ENCODE results near the gene PSMD6.

PSMD6 gene

DNA sequence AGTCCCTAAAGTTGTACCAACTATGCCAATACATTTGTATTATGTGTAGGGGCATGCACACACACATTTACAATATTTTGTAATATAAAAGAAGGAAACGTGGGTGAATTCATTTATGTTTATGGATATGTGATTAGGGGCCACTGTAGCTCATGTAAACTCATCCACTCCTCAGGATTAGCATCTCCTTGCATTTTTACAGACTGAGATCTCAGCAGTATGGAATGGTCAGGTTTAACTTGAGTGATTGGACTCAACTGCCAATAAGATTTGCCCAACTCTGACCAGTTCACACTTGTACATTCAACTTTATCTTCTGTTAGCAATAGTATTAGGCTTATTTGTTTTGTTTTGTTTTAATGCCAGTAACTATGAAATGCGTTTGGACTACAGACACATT, 36.5 kb downstream of the PSMD6 start:
- peaks cover 51 to 80% (median 61%) of the 10 kb centered on the region in 5 donors for H3K36me3 ChIP-seq (ENCODE audit: control insufficient read depth in 5 of 5, insufficient read depth in 5 of 5, low read length in 5 of 5)

DNA sequence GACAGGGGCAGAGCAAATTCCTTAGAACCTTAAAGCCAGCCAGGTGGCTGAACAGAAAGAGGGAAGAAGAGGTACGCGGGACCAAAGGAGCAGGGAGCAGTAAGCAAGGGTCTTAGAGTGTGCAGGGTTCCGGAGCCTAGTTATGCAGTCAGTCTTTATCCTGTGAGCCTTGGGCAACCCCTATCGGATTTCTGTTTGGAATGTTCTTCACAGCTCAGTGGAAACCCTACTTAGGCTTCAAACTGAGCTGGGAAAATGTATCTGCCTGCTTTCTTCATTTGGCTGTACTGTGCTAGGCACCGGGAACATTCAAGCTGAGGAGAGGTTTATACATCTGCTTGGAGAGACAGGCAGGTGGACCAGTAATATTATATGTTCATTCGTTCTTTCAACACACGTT, 37.1 kb downstream of the PSMD6 start:
- no peak overlapping the region for H3K9ac ChIP-seq (ENCODE audit: low read length in 5 of 5)
- no peaks in the 10 kb centered on the region for H3K27me3 ChIP-seq (ENCODE audit: control insufficient read depth in 5 of 5, insufficient read depth in 4 of 5, low read length in 5 of 5)
- no peak overlapping the region for H3K4me3 ChIP-seq (ENCODE audit: low read depth in 1 of 5, low read length in 5 of 5)
- peaks cover 52 to 78% (median 62%) of the 10 kb centered on the region in 5 donors for H3K36me3 ChIP-seq (ENCODE audit: control insufficient read depth in 5 of 5, insufficient read depth in 5 of 5, low read length in 5 of 5)
- no peak overlapping the region for H3K27ac ChIP-seq (ENCODE audit: low read depth, low read length)
- no peaks in the 10 kb centered on the region for H3K9me3 ChIP-seq (ENCODE audit: control insufficient read depth in 5 of 5, low read length in 5 of 5)
- H3K4me1 ChIP-seq (ENCODE audit: control insufficient read depth in 5 of 5, insufficient read depth in 5 of 5, low read length in 5 of 5) = no peaks in the 10 kb centered on the region

More for the DNA sequence above, 36.5 kb downstream of the PSMD6 start:
- Histone ChIP-seq H3K4me1 (ENCODE audit: control insufficient read depth in 5 of 5, insufficient read depth in 5 of 5, low read length in 5 of 5) (no peaks in the 10 kb centered on the region), H3K27ac (ENCODE audit: low read depth, low read length) (no peak overlapping the region), H3K4me3 (ENCODE audit: low read depth in 1 of 5, low read length in 5 of 5) (no peak overlapping the region), H3K9ac (ENCODE audit: low read length in 5 of 5) (no peak overlapping the region), H3K27me3 (ENCODE audit: control insufficient read depth in 5 of 5, insufficient read depth in 4 of 5, low read length in 5 of 5) (no peaks in the 10 kb centered on the region), H3K9me3 (ENCODE audit: control insufficient read depth in 5 of 5, low read length in 5 of 5) (no peaks in the 10 kb centered on the region)

DNA sequence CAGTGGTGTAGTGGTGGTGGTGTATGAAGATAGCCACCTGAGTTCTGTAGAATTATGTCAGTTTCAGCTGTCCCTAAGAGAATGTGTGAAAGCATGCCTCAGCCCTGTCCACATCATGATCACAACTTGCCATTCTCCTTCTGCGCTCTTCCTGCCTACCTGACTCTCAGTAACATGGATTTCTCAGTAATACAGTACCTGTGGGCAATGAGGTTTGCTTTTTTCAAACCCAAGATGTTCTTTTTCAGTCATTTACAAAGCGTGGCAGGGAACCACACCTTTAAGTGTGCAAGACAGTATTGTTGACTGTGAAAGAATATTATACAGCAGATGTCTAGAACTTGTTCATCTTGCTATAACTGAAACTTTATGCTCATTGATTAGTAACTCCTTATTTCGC, 38.9 kb downstream of the PSMD6 start:
- Histone ChIP-seq H3K9me3 (ENCODE audit: control insufficient read depth in 5 of 5, low read length in 5 of 5) (no peaks in the 10 kb centered on the region), H3K9ac (ENCODE audit: low read length in 5 of 5) (no peak overlapping the region), H3K27me3 (ENCODE audit: control insufficient read depth in 5 of 5, insufficient read depth in 4 of 5, low read length in 5 of 5) (no peaks in the 10 kb centered on the region), H3K4me3 (ENCODE audit: low read depth in 1 of 5, low read length in 5 of 5) (no peak overlapping the region), H3K36me3 (ENCODE audit: control insufficient read depth in 5 of 5, insufficient read depth in 5 of 5, low read length in 5 of 5) (peaks cover 46 to 75% (median 61%) of the 10 kb centered on the region in 5 donors), H3K27ac (ENCODE audit: low read depth, low read length) (no peak overlapping the region), H3K4me1 (ENCODE audit: control insufficient read depth in 5 of 5, insufficient read depth in 5 of 5, low read length in 5 of 5) (no peaks in the 10 kb centered on the region)

DNA sequence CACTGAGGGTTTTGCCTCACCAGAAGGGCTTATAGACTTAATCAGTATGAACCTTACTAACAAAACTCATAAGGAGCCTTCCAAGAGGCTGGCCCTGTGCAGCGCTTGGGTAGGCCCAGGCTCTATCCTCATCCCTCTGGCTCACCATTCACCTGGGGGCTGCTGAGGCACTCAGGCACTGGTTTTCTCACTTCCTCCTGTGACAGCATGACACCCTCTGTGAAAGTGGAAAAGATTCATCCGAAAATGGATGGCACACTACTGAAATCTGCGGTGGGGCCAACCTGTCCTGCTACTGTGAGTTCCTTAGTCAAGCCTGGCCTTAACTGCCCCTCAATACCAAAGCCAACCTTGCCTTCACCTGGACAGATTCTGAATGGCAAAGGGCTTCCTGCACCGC, 41.3 kb downstream of the PSMD6 start:
- Histone ChIP-seq H3K27me3 (ENCODE audit: control insufficient read depth in 5 of 5, insufficient read depth in 4 of 5, low read length in 5 of 5) (no peaks in the 10 kb centered on the region), H3K9me3 (ENCODE audit: control insufficient read depth in 5 of 5, low read length in 5 of 5) (no peaks in the 10 kb centered on the region), H3K9ac (ENCODE audit: low read length in 5 of 5) (no peak overlapping the region), H3K27ac (ENCODE audit: low read depth, low read length) (no peak overlapping the region), H3K4me3 (ENCODE audit: low read depth in 1 of 5, low read length in 5 of 5) (no peak overlapping the region), H3K36me3 (ENCODE audit: control insufficient read depth in 5 of 5, insufficient read depth in 5 of 5, low read length in 5 of 5) (peaks cover 32 to 57% (median 43%) of the 10 kb centered on the region in 5 donors), H3K4me1 (ENCODE audit: control insufficient read depth in 5 of 5, insufficient read depth in 5 of 5, low read length in 5 of 5) (peaks cover 0 to 12% (median 4%) of the 10 kb centered on the region in 5 donors)

DNA sequence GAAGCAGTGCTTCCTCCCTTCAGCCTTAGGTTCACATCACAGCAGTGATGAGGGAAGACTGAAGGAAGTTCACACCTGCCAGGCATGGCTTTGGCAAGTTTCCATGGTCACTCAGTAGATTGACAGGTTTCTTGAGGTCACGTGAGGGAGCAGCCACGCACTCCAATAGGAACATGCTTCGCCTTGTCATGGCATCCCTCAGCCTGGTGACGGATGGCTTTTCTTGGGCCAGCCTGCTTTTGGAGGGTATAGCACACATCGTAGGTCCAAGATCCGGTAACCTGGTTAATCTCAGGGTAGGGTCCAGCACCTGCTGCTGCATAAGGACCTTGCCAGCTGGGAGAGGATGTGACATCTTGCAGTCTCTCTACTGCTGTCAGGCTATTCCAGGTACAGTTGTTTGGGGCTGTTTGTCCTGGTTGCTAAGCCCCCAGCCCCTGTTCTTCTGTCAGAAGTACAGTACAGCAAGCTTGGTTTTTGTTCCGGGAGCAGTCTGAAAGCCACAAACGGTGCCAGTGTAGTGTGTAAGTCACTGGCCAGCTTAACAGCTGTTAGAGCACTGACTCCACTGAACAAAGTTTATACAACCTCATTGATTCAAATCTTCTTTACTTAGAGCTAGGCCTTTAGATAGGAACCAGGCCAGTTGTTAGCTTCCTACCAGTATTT, 42.3 kb downstream of the PSMD6 start:
- Histone ChIP-seq H3K9me3 (ENCODE audit: control insufficient read depth in 5 of 5, low read length in 5 of 5) (no peaks in the 10 kb centered on the region), H3K4me3 (ENCODE audit: low read depth in 1 of 5, low read length in 5 of 5) (no peak overlapping the region), H3K36me3 (ENCODE audit: control insufficient read depth in 5 of 5, insufficient read depth in 5 of 5, low read length in 5 of 5) (peaks cover 29 to 50% (median 37%) of the 10 kb centered on the region in 5 donors), H3K9ac (ENCODE audit: low read length in 5 of 5) (peak overlapping the region in 1 of 5 donors; percentile 12), H3K27ac (ENCODE audit: low read depth, low read length) (no peak overlapping the region), H3K4me1 (ENCODE audit: control insufficient read depth in 5 of 5, insufficient read depth in 5 of 5, low read length in 5 of 5) (peaks cover 4 to 22% (median 14%) of the 10 kb centered on the region in 5 donors), H3K27me3 (ENCODE audit: control insufficient read depth in 5 of 5, insufficient read depth in 4 of 5, low read length in 5 of 5) (no peaks in the 10 kb centered on the region)

DNA sequence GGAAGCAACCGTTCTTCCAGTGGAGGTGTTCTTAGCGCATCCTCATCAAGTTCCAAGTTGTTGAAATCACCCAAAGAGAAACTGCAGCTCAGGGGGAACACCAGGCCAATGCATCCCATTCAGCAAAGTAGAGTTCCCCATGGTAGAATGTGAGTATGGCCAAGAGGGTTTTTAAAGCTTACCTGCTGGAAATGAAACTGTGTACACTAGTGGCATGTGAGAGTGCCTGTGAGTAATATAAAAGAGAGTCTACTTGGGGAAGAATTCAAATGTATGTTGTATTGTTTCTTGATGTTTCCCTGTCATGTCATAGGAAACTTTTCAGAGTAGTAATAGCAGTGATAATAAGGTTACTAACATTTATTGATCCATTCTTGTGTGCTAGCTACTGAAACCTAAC, 43.3 kb downstream of the PSMD6 start:
- Histone ChIP-seq H3K27me3 (ENCODE audit: control insufficient read depth in 5 of 5, insufficient read depth in 4 of 5, low read length in 5 of 5) (no peaks in the 10 kb centered on the region), H3K27ac (ENCODE audit: low read depth, low read length) (no peak overlapping the region), H3K9me3 (ENCODE audit: control insufficient read depth in 5 of 5, low read length in 5 of 5) (no peaks in the 10 kb centered on the region), H3K36me3 (ENCODE audit: control insufficient read depth in 5 of 5, insufficient read depth in 5 of 5, low read length in 5 of 5) (peaks cover 23 to 42% (median 31%) of the 10 kb centered on the region in 5 donors), H3K4me1 (ENCODE audit: control insufficient read depth in 5 of 5, insufficient read depth in 5 of 5, low read length in 5 of 5) (peaks cover 7 to 28% (median 21%) of the 10 kb centered on the region in 5 donors), H3K9ac (ENCODE audit: low read length in 5 of 5) (no peak overlapping the region), H3K4me3 (ENCODE audit: low read depth in 1 of 5, low read length in 5 of 5) (no peak overlapping the region)

DNA sequence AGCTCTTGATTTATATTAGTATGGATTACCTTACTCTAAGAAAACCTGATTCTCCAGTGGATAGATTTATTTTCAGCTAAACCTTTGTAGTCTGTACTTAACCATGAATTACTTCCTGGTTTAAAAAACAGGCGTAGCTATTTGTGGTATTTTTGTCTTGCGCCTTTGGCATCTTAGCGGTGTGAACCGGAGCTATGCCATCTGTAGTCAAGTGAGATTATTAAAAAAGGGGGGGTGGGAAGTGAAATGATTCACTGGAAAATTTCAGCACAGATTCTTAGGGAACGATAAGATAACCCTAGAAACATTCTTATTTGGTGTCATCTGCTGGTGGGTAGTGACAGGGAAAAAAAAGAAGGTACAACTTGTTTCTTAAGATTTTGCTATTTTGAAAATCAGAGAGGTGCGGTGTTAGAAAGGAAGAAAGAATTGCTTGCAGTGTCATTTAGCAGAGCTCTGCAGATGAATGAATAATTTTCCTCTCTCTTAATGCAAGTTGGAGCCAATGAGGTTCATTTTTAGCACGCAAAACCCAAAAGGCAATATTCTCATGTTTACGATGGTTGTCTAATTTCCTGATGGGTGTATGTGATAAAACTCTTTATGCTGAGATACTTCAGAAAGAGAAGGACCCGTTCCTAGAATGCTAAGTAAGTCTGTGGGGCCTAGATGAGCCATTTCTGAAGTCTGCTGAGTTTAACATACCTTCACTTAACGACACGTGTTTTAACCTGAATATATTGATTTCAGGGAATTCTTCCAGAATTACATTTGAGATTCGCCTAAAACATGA, 44.0 kb downstream of the PSMD6 start:
- Histone ChIP-seq H3K27me3 (ENCODE audit: control insufficient read depth in 5 of 5, insufficient read depth in 4 of 5, low read length in 5 of 5) (no peaks in the 10 kb centered on the region), H3K4me1 (ENCODE audit: control insufficient read depth in 5 of 5, insufficient read depth in 5 of 5, low read length in 5 of 5) (peaks cover 7 to 28% (median 21%) of the 10 kb centered on the region in 5 donors), H3K4me3 (ENCODE audit: low read depth in 1 of 5, low read length in 5 of 5) (no peak overlapping the region), H3K27ac (ENCODE audit: low read depth, low read length) (no peak overlapping the region), H3K9me3 (ENCODE audit: control insufficient read depth in 5 of 5, low read length in 5 of 5) (no peaks in the 10 kb centered on the region), H3K9ac (ENCODE audit: low read length in 5 of 5) (no peak overlapping the region), H3K36me3 (ENCODE audit: control insufficient read depth in 5 of 5, insufficient read depth in 5 of 5, low read length in 5 of 5) (peaks cover 19 to 36% (median 30%) of the 10 kb centered on the region in 5 donors)

DNA sequence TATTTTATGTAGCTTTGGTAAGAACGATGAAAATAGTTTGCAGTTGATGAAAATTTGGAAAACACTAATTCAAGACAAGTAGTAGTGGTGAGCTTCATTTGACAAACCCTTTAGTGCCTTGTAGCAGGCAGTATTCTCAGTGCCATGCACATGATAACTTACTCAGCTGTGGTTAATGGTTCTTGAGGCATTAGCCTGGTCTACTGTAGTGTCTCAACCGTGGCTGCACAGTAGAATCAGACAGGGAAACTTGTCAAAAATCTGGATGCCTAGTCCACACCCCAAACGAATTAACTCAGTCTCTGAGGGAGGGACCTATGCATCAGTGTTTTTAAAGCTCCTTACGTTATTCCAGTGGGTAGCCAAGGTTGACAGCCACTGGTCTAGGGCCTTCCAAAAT, 45.4 kb downstream of the PSMD6 start:
- Histone ChIP-seq H3K27ac (ENCODE audit: low read depth, low read length) (no peak overlapping the region), H3K4me1 (ENCODE audit: control insufficient read depth in 5 of 5, insufficient read depth in 5 of 5, low read length in 5 of 5) (peaks cover 7 to 28% (median 21%) of the 10 kb centered on the region in 5 donors), H3K9me3 (ENCODE audit: control insufficient read depth in 5 of 5, low read length in 5 of 5) (no peaks in the 10 kb centered on the region), H3K36me3 (ENCODE audit: control insufficient read depth in 5 of 5, insufficient read depth in 5 of 5, low read length in 5 of 5) (peaks cover 17 to 37% (median 31%) of the 10 kb centered on the region in 5 donors), H3K4me3 (ENCODE audit: low read depth in 1 of 5, low read length in 5 of 5) (no peak overlapping the region), H3K9ac (ENCODE audit: low read length in 5 of 5) (no peak overlapping the region), H3K27me3 (ENCODE audit: control insufficient read depth in 5 of 5, insufficient read depth in 4 of 5, low read length in 5 of 5) (no peaks in the 10 kb centered on the region)

DNA sequence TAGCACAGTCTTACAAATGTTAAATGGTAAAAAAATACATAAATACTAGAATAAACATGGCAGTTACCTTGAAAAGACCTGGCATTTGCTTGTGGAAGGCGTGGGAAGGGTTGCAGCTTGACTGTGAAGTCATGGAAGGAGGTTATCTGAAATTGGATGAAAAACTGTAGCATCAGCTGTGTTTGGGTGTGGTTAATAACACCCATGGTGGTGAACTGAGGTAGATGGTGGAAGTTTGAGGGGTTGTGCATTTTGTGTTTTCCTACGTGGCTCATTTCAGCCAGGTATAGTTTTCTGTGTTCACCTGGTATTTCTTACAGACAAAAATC, 46.5 kb downstream of the PSMD6 start:
- Histone ChIP-seq H3K9ac (ENCODE audit: low read length in 5 of 5) (no peak overlapping the region), H3K27me3 (ENCODE audit: control insufficient read depth in 5 of 5, insufficient read depth in 4 of 5, low read length in 5 of 5) (no peaks in the 10 kb centered on the region), H3K4me1 (ENCODE audit: control insufficient read depth in 5 of 5, insufficient read depth in 5 of 5, low read length in 5 of 5) (peaks cover 7 to 32% (median 21%) of the 10 kb centered on the region in 5 donors), H3K9me3 (ENCODE audit: control insufficient read depth in 5 of 5, low read length in 5 of 5) (no peaks in the 10 kb centered on the region), H3K4me3 (ENCODE audit: low read depth in 1 of 5, low read length in 5 of 5) (peak overlapping the region in 1 of 5 donors; percentile 28), H3K27ac (ENCODE audit: low read depth, low read length) (peak overlapping the region; percentile 34), H3K36me3 (ENCODE audit: control insufficient read depth in 5 of 5, insufficient read depth in 5 of 5, low read length in 5 of 5) (peaks cover 14 to 26% (median 22%) of the 10 kb centered on the region in 5 donors)

DNA sequence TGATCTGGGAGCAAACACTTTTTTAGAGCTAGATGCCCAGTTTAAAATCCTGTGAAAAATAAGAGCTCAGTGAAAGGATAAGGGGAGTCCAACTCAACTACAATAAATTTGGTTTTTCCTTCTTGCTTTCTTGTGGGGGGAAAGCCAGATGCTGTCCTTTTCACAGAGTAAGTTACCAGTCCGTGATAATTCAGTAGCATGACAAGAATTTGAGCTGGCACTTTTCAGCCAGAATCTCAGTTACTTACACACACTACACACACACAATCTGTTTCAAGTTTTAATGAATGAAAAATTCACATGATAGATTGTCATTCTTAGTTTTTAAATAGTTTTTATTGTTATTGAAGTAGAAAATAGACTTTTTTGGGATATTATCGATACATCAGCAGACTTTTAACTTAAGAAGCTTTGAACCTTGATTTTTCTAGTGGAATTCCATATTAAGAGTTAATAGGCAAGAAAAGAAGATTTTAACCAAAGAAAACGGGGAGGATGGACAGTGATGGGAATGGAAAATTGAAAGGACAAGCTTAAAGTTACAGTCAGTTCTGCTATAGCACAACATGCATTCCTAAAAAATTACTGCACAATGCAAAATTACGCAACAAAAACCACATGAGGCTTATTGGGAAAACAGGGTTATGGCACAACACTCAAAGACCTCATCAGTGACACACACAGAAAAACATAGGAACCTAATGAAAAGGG, 47.0 kb downstream of the PSMD6 start:
- peak overlapping the region; percentile 34 for H3K27ac ChIP-seq (ENCODE audit: low read depth, low read length)
- peaks cover 9 to 23% (median 18%) of the 10 kb centered on the region in 5 donors for H3K36me3 ChIP-seq (ENCODE audit: control insufficient read depth in 5 of 5, insufficient read depth in 5 of 5, low read length in 5 of 5)
- H3K4me3 ChIP-seq (ENCODE audit: low read depth in 1 of 5, low read length in 5 of 5) = peak overlapping the region in 1 of 5 donors; percentile 28
- H3K4me1 ChIP-seq (ENCODE audit: control insufficient read depth in 5 of 5, insufficient read depth in 5 of 5, low read length in 5 of 5) = peaks cover 7 to 34% (median 24%) of the 10 kb centered on the region in 5 donors
- no peak overlapping the region for H3K9ac ChIP-seq (ENCODE audit: low read length in 5 of 5)
- no peaks in the 10 kb centered on the region for H3K9me3 ChIP-seq (ENCODE audit: control insufficient read depth in 5 of 5, low read length in 5 of 5)
- no peaks in the 10 kb centered on the region for H3K27me3 ChIP-seq (ENCODE audit: control insufficient read depth in 5 of 5, insufficient read depth in 4 of 5, low read length in 5 of 5)
